NCI-H2196 treated with DMSO at 0.1 percent for 48 hours (cell line): ENCODE data around the gene KIF6.
"Not testable (repeated sequence)": the region's sequence is repeated elsewhere in the genome, so short reads cannot be mapped to it uniquely, and the experiment has no call there.

Experiments used
- DNase-seq: peaks from one replicate; lab custom pipeline; 2025; ENCODE audit not compliant: unreplicated experiment; lab: John Stamatoyannopoulos, UW

Gene KIF6

DNA sequence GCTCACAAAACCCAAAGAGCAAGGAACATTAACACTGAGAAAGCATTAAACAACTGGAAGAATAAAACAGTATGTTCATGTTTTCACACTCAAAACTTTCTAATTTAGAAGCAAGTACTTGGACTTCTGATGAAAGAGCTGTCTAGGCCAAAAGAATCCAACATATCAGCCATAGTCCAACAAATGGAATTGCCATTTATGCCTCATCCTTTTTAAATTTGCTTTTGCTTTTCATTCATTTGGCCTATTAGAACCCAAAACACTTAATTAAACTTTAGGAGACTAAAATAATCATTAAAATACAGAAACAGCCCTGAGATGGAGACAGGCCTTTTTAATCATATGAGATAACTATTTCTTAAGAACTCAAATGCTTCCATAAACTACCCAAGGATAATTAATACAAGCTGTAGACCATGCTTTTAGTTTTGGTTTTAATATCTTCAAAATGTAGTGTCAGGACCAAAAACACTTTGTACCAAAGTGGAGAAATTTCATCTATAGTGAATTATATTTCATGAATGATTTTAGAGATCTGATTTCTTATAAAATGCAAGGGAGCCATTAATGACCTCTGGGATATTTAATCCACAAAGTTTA lies 166.5 kb downstream of the KIF6 start:
- DNase-seq, result no peak

DNA sequence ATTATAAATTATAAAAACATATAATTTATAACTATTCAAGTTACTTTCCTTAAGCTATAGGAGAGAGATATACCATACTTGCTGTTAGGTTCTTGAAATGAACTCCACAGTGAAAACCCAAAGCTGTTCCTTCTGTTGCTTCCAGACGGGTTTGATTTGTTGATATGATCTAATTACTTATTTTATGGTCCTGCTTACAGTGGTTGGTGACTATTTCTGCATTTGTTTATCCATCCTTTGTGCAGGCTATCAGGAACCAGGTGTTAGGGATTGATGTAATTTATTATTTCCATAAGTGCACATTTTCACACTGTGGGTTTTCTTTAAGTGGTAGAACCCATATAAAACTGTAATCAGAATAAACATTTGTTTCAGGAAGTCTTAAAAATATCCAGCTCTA lies 167.1 kb downstream of the KIF6 start:
- DNase-seq, result no peak

- no peak for DNase-seq
Observed at GRCh38 chr6:39555136-39555535, 170.1 kb downstream of the KIF6 start.

- no peak for DNase-seq
Observed at GRCh38 chr6:39553860-39554802, 171.1 kb downstream of the KIF6 start.

DNA sequence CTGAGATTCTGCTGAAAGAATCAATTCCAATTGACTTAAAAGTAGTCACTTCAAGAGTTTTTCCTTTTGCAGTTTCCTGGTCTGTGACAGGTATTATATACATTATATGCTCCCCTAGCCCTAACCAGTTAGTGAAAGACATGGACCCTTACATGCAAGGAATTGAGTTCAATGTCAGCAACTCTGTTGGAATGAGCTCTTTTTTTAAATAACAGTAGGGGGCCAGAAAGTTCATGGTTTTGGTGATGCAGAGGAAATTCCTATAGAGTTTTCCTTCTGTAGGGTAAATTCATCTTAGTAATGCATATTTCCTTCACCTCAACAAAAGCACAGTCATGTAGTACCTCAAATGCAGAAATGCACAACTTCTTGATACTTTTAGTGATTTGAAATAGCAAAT lies 172.2 kb downstream of the KIF6 start:
- no peak for DNase-seq

DNA sequence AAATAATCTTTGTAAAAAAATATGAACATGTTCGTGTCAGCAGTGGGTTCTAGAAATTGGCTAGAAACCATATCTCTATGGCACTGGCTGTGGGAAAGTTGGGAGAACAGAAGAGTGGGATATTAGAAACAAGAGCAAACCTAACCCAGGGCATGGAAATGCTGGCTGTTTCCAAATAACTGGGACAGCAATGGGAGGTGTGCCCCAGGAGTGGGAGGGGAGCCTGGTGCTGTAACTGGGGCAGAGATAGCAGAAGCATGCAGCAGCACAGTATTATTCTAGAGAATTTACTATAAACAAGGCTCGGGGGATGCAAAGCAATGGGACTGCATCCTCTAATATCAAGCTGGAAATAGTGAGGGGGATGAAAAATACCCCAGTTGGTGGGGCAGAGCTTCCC lies 175.0 kb downstream of the KIF6 start:
- no peak for DNase-seq

GRCh38 chr6:39546731-39547130 lies 178.5 kb downstream of the KIF6 start:
- no peak for DNase-seq

- no peak for DNase-seq
Observed at GRCh38 chr6:39543950-39544349, 181.3 kb downstream of the KIF6 start.

- no peak for DNase-seq
Observed at GRCh38 chr6:39543095-39543494, 182.1 kb downstream of the KIF6 start.

DNA sequence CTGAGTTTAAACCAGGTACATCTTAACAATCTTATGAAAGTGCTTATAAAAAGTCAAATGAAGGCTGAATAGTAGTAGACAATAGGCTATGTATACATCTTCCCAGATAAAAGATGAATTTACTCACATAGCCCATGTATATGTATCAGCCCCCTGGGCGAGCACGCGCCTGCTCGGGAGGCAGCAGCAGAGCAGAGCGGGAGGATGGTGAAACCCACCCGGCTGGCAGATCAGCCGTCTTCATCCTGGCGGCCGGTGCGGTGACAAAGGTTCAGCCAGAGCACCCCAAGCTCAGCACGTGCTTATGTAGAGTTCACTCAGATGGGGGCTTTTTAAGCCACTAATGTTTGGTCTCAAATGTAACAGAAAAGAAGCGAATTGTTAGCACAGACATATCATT lies 184.8 kb downstream of the KIF6 start:
- DNase-seq, result no peak

- no peak for DNase-seq
Observed at GRCh38 chr6:39530201-39530759, 194.9 kb downstream of the KIF6 start.

DNA sequence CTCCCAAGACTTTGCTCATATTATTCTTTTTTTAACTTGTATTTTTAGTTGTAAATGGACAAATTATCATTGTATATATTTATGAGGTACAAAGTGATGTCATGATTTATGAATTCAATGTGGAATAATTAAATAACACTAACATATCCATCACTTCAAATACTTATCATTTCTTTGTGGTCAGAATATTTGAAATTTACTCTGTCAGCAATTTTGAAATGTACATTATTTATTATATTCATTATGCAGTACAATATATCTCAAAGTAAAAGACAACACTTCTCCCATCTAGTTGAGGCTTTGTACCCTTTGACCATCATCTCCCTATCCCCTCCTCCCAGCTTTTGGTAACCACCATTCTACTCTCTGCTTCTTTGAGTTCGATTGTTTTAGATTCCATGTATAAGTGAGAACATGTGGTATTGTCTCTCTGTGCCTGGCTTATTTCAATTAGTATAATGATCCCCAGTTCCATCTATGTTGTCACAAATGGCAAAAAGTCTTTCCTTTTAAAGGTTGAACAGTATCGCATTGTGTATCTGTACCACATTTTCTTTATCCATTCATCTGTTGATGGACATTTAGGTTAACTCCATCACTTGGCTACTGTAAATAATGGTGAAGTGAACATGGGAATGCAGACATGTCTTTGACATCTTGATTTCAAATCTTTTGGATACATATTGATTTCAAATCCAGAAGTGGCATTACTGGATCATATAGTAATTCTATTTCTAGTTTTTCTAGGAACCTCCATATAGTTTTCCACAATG lies 197.2 kb downstream of the KIF6 start:
- DNase-seq, result no peak

DNA sequence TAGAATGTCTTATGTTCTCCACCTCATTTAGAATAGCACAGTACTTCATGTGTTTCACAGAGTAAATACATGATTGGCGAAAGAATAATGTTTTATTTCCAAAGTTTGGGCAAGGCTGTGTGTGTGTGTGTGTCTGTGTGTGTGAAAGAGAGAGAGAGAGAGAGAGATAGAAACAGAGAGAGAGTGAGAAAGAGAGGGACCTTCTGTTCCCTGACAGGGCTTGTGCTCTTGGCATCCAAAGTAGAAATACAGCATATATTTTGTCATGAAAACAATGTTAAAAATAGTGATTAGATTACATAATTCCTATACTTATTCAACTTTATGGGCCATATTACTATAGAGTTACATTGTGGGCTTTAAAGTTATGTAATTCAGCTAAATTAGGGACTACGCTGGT lies 201.2 kb downstream of the KIF6 start:
- DNase-seq, result no peak

DNA sequence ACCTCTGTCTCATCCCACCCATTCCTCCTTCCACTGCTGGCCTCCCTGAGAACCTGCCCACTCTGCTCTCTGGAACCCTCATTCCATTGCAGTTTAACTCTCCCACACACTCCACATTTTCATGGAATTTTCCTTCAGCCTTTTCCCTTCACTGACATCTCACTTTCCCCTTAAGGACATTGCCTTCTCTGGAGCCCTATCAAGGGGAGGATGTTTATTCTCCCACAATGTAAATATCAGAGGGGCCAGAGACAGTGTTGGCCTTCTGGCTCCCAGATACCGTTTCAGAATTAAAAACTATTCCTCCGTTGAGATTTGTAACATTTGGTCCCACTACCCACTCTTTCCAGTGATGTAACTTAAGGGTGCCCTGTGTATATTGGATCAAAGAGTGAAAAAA lies 203.2 kb downstream of the KIF6 start:
- DNase-seq, result no peak

DNA sequence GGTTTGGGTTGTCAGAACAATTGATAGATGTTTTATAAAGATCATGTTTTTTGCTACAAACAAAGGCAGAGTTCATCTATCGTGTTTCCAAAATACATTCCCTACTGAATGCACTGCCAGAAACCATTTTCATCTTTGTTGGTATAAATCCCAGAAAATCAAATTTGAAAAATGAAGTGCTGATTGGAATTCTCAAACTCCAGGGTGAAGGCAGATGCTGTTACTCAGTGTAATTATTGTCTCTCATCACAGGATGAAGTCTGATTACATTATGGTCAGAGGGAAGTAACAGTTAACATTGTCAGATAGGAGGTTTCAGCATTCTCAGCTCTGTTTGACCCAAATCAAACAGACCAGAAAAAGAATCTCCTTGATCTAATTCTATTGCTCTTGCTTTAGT lies 204.3 kb downstream of the KIF6 start:
- no peak for DNase-seq

- DNase-seq, result no peak
Observed at GRCh38 chr6:39520411-39520810, 204.8 kb downstream of the KIF6 start.

DNA sequence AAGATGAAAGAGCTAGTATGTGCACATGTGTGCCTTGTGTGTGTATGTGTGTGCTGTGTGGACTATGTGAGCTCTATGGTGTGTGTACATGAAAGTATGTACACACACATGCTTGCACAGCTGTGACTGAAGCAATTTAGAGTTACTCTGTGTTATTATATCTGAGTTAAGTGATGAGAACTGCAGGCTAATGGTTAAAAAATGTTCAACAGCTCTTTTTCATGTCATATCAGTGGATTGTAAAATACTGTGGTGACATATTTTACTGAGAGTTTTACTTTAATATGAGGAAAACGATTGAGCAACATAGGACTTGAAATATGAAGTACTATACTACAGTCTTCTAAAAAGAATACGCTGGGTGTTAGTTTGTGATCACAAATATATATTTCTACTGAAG lies 207.0 kb downstream of the KIF6 start:
- no peak for DNase-seq

DNA sequence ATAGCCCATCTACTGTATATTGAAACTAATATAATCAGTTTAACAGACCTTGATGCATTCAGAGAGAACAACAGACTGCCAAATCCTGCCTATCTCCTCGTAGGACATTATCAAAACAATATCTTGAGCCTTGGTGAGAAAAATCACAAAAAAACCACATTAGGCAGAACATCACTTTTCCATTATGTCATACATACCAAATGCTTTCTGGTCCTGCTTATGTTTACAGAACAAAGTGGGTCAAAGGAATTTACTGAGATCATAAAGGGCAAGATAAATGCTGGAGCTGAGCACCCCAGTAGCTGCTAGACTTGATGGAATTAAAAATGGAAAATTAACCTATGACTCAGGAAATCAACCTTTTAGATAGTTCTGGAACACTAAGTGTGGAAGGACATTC lies 207.5 kb downstream of the KIF6 start:
- no peak for DNase-seq

DNA sequence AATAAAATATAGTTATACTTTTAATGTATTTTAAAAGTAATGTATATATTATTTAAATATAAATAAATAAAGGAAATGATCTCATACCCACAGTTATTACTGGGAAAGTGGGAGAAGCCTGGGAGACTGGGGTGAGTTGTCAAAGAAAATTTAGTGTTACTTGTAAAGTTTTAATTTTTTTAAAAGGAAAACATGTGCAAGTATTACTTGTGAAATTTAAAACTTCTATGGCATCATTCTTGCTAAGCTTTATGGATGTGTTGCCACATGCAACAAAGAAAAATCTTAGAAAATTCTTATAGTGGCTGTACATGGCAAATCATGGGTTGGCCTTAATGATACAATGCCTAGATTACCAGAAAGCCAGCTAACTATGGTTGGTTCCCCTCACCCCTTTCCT lies 208.7 kb downstream of the KIF6 start:
- DNase-seq, result no peak

DNA sequence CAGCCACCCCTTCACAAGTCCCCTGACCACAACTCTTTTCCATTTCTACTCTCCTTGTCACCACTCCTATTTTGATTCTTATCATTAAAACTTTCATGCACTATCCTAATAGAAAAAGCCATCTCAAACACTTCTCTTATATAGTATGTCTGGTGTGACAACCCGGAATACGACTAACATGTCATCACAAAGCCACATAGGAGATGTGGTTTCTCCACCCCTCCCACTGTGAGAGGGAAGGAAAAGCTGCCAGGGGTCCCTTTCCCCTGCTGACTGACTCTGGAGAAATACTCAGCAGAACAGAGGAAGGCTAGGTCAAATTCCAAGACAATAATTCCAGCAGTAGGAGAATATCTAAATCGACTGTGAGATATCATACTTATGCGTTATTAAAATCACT lies 209.7 kb downstream of the KIF6 start:
- no peak for DNase-seq

GRCh38 chr6:39515006-39515405 lies 210.2 kb downstream of the KIF6 start:
- no peak for DNase-seq

GRCh38 chr6:39509831-39510230 lies 215.4 kb downstream of the KIF6 start:
- DNase-seq, result not testable (repeated sequence)
